Right lobe of liver (tissue), 6 donors: ENCODE results near the gene DAZAP1. TPM values are rescaled to one million over a fixed set of nuclear protein-coding genes. Genes with fewer than 3 reads are reported as not detected.

Source experiments
- ATAC-seq, 4 donors: fragments of 200-7000 bp; cut with Tn5 transposase; one replicate each; pipeline ENCODE4 v1.9.1; 2020; ENCODE audit warnings: mild to moderate bottlenecking in 4 of 4, moderate library complexity in 4 of 4
- DNase-seq, 3 donors: peaks; one replicate each; pipeline ENCODE4 v3.0.0-alpha.2; 2020
- H3K27ac ChIP-seq, 3 donors: fragments of 200-600 bp; one replicate each; pipeline ENCODE4 v1.8.0; 2022
- H3K27me3 ChIP-seq, 2 donors: fragments of 200-600 bp; one replicate each; pipeline ENCODE4 v1.8.0; 2022
- H3K36me3 ChIP-seq, 4 donors: fragments of 200-600 bp; sonication (generic) in 1 of 4; one replicate each; pipeline versions ENCODE4 v1.5.1 to v1.8.0; 2017 to 2022; ENCODE audit warnings: control low read depth in 1 of 4
- H3K4me1 ChIP-seq, 4 donors: fragments of 200-600 bp; sonication (generic) in 1 of 4; one replicate each; pipeline versions ENCODE4 v1.5.1 to v1.8.0; 2017 to 2022; ENCODE audit warnings: control low read depth in 1 of 4
- H3K4me3 ChIP-seq, 3 donors: fragments of 200-600 bp; one replicate each; pipeline ENCODE4 v1.8.0; 2022
- H3K9me3 ChIP-seq, 4 donors: fragments of 200-600 bp; sonication (generic) in 1 of 4; one replicate each; pipeline versions ENCODE4 v1.5.1 to v1.8.0; 2017 to 2022; ENCODE audit warnings: control low read depth in 1 of 4
- POLR2A ChIP-seq: fragments of 450-650 bp; IDR thresholded peaks from one replicate; pipeline ENCODE4 v1.6.1; 2017; ENCODE audit warnings: antibody characterized with exemption, mild to moderate bottlenecking
- WGBS: methylation state at CpG from one replicate; pipeline ENCODE4 v1.1.6; 2018; ENCODE audit warnings: low coverage, low lambda C conversion rate; ENCODE audit not compliant: insufficient coverage; ENCODE audit errors: missing lambda C conversion rate; 5-methylcytosine and 5-hydroxymethylcytosine counted together
- intact Hi-C, 2 donors: fragments of 100-400 bp; cut with DNase I; formaldehyde crosslinking; loops; one replicate each; pipeline versions ENCODE4 v1.11.2 to v1.14.1; 2022
- total RNA-seq, 6 experiments: library from RNA; depleted of rRNA in 2 of 6; stranded (reverse); fragments of >200 nt in 2 of 6; fragmentation: NEBNext Ultra II Directional in 3 of 6; extraction: Animal tissue kit (Norgen Biotek cat#: 25700) in 3 of 6; gene quantifications; one replicate each; pipeline versions ENCODE4 v1.1.0 to v1.2.4, GENCODE V29; 2016 to 2023
- TF ChIP-seq, protein P1 (sequence below), 4 donors: fragments of 200-600 bp in 3 of 4; fragments of 450-650 bp in 1 of 4; IDR thresholded peaks; one replicate each; pipeline versions ENCODE4 v1.5.1 to v1.8.0; 2016 to 2022; ENCODE audit warnings: antibody characterized with exemption in 4 of 4, mild to moderate bottlenecking in 2 of 4
- donor health status: DM: no; HTN: yes; CAD: no.
- donor health status: DM: no; HTN: no; CAD: no.
- donor health status: DM: no; HTN: no; CAD: no.
- donor health status: DM: no; HTN: yes; CAD: no.
- donor health status: DM: no; HTN: yes; CAD: no.

DAZAP1 gene
- total RNA-seq, 6 experiments from 2014 or later = 22.3 to 50.9 (median 42.2) TPM

DNA sequence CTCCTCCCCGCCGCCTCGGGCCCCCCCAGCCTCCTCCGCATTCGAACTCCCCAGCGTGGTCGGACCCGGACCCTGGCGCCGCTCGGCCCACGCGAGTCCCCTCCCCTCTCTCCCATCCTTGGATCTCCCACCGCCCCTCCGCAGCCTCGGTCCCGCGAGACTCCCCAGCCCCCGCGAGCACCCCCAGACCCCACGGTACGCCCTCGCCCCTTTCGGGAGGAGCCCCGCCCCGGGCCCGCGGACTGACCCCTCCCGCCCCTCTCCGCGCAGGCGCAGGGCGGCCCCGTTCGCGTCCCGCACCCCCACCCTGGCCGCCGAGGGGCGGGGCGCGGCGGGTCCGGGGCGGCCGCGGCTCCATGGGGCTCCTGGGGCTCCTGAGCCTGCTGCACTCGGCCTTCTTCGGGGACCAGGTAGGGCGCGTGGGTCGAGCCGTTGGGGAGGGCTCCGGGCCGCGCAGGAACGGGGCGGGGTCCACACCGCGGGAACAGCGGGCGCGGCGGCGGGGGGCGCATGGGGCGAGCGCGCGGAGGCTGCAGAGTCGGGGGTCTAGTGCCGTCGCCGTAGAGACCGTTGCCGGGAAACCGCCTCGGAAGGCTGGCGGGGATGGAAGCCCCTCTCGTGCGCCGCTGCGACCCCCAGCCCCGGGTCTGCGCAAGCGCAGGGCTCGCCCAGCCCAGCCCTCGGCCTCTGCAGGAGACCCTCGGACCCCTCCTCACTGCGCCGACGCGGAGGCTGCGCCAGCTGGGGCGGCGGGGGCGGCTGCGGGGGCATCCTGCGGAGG is 38.7 kb downstream of the DAZAP1 start:
- intact Hi-C loops = loop anchor here in 1 of 2 donors (10.0 kb wide), 1 partner anchor 69 kb away; the partner anchor contains the start of gene ADAMTSL5
- H3K9me3 ChIP-seq = no peaks in the 10 kb centered on the region
- no peak overlapping the region for H3K4me3 ChIP-seq
- 0% methylated on average over 8 of the region's 99 CpGs for WGBS
- peaks cover 0 to 18% (median 0%) of the 10 kb centered on the region in 4 donors for H3K4me1 ChIP-seq
- peaks cover 13 to 21% of the 10 kb centered on the region in 2 donors for H3K27me3 ChIP-seq
- DNase-seq (peak in 1 of 3 donors; percentile 58), ATAC-seq (no peak)
- H3K36me3 ChIP-seq = peaks cover 0 to 13% (median 5%) of the 10 kb centered on the region in 4 donors
- TF ChIP-seq POLR2A = no peak
- TF ChIP-seq, protein P1, sequence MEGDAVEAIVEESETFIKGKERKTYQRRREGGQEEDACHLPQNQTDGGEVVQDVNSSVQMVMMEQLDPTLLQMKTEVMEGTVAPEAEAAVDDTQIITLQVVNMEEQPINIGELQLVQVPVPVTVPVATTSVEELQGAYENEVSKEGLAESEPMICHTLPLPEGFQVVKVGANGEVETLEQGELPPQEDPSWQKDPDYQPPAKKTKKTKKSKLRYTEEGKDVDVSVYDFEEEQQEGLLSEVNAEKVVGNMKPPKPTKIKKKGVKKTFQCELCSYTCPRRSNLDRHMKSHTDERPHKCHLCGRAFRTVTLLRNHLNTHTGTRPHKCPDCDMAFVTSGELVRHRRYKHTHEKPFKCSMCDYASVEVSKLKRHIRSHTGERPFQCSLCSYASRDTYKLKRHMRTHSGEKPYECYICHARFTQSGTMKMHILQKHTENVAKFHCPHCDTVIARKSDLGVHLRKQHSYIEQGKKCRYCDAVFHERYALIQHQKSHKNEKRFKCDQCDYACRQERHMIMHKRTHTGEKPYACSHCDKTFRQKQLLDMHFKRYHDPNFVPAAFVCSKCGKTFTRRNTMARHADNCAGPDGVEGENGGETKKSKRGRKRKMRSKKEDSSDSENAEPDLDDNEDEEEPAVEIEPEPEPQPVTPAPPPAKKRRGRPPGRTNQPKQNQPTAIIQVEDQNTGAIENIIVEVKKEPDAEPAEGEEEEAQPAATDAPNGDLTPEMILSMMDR (IDR thresholded peaks at IDR 0.05) = no peak
- H3K27ac ChIP-seq = no peak overlapping the region

DNA sequence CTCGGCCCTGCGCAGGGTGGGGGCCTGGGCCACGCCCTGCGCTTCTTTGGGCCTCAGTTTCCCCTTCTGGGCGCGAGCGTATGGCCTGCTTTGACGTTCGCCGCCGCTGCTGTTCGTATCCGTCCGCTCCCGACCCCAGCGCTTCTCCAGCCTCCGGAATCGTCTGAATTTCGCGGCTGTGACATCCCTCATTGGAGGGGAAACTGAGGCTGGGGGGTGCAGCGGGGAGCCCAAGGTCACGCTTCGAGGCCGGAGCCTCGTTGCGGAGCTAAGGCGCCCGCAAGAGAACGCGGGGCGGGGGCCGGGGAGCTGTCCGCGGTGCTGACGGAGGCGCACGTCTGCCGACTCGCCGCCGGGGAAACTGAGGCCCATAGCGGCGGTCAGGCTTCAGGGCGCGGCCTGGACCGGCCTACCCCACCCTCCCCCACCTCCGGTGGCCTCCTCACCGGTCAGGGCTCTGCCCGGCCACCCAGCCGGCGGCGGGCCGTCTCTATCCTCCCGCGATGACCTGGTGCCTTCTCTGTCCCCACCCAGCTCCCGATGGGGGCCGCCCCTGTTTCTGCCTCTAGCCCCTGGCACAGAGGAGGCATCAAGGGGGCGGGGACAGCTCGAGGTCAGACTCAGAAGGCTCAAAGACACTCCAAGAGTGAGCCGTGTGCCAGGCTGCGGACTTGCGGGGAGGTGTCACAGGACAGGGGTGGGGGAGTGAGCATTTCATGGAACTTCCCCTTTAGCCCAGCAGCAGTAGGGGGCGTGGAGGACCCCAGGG is 39.5 kb downstream of the DAZAP1 start:
- no peak for TF ChIP-seq POLR2A
- TF ChIP-seq, protein P1 (IDR thresholded peaks at IDR 0.05) = no peak
- Histone ChIP-seq H3K4me1 (peaks cover 0 to 18% (median 0%) of the 10 kb centered on the region in 4 donors), H3K27ac (no peak overlapping the region), H3K27me3 (peaks cover 13 to 25% of the 10 kb centered on the region in 2 donors), H3K4me3 (no peak overlapping the region), H3K36me3 (peaks cover 0 to 5% (median 1%) of the 10 kb centered on the region in 4 donors), H3K9me3 (no peaks in the 10 kb centered on the region)
- intact Hi-C loops = loop anchor here in 1 of 2 donors (10.0 kb wide), 1 partner anchor 68 kb away; the partner anchor contains the start of gene ADAMTSL5
- WGBS = 4% methylated on average over 8 of the region's 63 CpGs
- ATAC-seq (no peak), DNase-seq (peak in 1 of 3 donors; percentile 49)

GRCh38 chr19:1447504-1447903 is 40.1 kb downstream of the DAZAP1 start:
- Histone ChIP-seq H3K4me3 (no peak overlapping the region), H3K27me3 (peaks cover 13 to 25% of the 10 kb centered on the region in 2 donors), H3K27ac (no peak overlapping the region), H3K4me1 (peaks cover 0 to 18% (median 0%) of the 10 kb centered on the region in 4 donors), H3K36me3 (no peaks in the 10 kb centered on the region), H3K9me3 (no peaks in the 10 kb centered on the region)
- WGBS = 0% methylated on average over 1 of the region's 4 CpGs
- DNase-seq = no peak
- intact Hi-C loops = loop anchor here in 1 of 2 donors (10.0 kb wide), 1 partner anchor 67 kb away; the partner anchor contains the start of gene ADAMTSL5
- ATAC-seq = no peak
- no peak for TF ChIP-seq POLR2A
- TF ChIP-seq, protein P1 (IDR thresholded peaks at IDR 0.05) = no peak

DNA sequence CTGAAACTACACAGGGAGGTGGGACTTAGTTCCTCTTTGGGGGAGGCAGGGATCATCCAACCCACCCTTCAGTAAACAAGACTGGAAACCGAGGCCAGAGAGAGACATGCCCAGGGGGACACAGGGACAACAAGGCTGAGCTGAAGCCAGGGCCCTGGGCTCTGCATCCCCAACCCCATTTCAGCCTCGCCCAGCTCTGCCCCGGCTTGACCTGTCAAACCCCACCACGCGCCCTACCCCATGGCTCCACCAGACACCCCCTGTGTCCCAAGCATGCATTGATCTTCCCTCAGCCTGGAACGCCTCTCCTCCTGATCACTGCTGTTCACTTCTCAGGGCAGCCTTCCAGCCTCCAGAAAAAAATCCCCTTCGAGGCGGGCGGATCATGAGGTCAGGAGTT is 40.6 kb downstream of the DAZAP1 start:
- TF ChIP-seq, protein P1 (IDR thresholded peaks at IDR 0.05) = no peak
- TF ChIP-seq POLR2A = no peak

More for the DNA sequence above, 40.6 kb downstream of the DAZAP1 start:
- Histone ChIP-seq H3K4me1 (peaks cover 0 to 18% (median 0%) of the 10 kb centered on the region in 4 donors), H3K4me3 (no peak overlapping the region), H3K9me3 (no peaks in the 10 kb centered on the region), H3K27ac (no peak overlapping the region), H3K27me3 (peaks cover 13 to 25% of the 10 kb centered on the region in 2 donors), H3K36me3 (no peaks in the 10 kb centered on the region)
- WGBS = 62% methylated on average over 7 of the region's 9 CpGs
- ATAC-seq = no peak
- DNase-seq = no peak
- intact Hi-C loops = loop anchor here in 1 of 2 donors (10.0 kb wide), 1 partner anchor 67 kb away; the partner anchor contains the start of gene ADAMTSL5
